Central memory CD8-positive, alpha-beta T cell (primary cell): ENCODE results near the gene JUND.

Source experiments
- ATAC-seq: fragments of 150-1000 bp; cut with Tn5 transposase; replicated peaks from 2 replicates; pipeline ENCODE4 v1.10.0; 2022; ENCODE audit warnings: mild to moderate bottlenecking, moderate FRiP score, moderate number of reproducible peaks; ENCODE audit not compliant: poor library complexity, severe bottlenecking; ENCODE audit errors: extremely low read depth
- DNase-seq, 2 donors: peaks; one replicate each; pipeline ENCODE4 v3.0.0; 2021; ENCODE audit warnings: low spot score in 2 of 2
- H3K27ac Mint-ChIP-seq: one replicate; pipeline ENCODE4 v1.8.0; 2022; ENCODE audit warnings: low read depth, mild to moderate bottlenecking, moderate library complexity, mixed read lengths
- H3K27me3 Mint-ChIP-seq: one replicate; pipeline ENCODE4 v1.8.0; 2022; ENCODE audit warnings: mixed read lengths
- H3K36me3 Mint-ChIP-seq: one replicate; pipeline ENCODE4 v1.8.0; 2022; ENCODE audit warnings: mild to moderate bottlenecking, moderate library complexity, mixed read lengths; ENCODE audit not compliant: insufficient read depth
- H3K4me1 Mint-ChIP-seq: one replicate; pipeline ENCODE4 v1.8.0; 2022; ENCODE audit warnings: mixed read lengths
- H3K4me3 Mint-ChIP-seq: one replicate; pipeline ENCODE4 v1.8.0; 2022; ENCODE audit warnings: mild to moderate bottlenecking, moderate library complexity, mixed read lengths
- H3K9me3 Mint-ChIP-seq: one replicate; pipeline ENCODE4 v1.8.0; 2022; ENCODE audit warnings: mixed read lengths

The JUND gene

DNA sequence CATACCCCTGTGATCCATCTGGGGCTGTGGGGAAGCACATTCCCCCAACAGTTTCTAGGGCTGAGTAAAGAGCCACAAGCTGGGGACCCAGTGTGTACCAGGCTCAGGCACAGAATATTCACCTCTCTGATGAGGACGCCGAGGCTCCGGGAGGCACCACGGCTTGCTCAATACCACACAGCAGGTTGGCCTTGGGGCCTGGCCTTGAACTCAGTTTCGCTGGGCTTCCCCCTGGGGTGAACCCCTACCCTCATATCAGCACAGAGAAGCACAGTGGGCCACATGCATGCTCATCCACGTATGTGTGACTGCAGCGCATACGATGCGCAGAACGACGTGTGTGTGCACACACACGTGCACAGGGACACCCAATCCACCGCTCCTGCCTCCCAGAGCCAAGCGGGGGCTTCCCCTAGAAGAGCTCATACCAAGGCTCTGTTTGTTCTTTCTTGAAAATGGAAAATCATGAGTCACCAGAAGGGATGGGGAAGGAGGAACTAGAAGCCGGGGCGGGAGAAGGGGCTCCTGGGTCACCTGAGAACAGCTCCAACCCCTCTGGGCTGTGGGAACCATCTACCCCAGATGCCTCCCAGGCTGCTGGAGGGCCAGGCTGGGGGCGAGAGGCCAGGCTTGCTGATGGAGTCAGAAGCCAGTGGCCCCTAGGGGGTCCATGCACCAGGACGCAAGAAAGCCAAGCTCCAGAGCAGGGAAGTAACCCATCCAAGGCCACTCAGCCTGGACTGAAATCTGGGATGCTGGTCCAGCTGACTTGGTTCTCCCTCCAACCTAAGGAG lies 50.3 kb downstream of the JUND start:
- H3K4me3 Mint-ChIP-seq: no peak overlapping the region
- H3K9me3 Mint-ChIP-seq: no peaks in the 10 kb centered on the region
- no peaks in the 10 kb centered on the region for H3K4me1 Mint-ChIP-seq
- H3K27me3 Mint-ChIP-seq: peaks cover 90% of the 10 kb centered on the region
- ATAC-seq (no peak), DNase-seq (no peak)
- peaks cover 6% of the 10 kb centered on the region for H3K36me3 Mint-ChIP-seq
- H3K27ac Mint-ChIP-seq: peak overlapping the region; percentile 53

DNA sequence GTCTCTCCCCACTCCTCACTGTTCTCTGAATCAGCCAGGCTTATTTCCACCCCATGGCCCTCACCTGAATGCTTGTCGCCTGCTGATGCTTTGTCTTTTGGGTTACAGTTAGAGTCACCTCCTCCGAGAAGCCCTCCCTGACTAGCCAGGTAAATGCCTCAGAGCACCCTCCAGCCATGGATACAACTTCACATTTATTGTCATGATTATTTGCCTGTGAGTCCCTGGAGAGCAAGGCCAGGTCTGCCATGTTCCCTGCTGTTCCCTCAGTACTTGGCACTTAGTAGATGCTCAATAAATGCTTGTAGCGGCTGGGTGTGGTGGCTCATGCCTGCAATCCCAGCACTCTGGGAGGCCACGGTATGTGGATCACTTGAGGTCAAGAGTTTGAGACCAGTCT lies 51.5 kb downstream of the JUND start:
- ATAC-seq (no peak), DNase-seq (no peak)
- Mint-ChIP-seq H3K9me3 (no peaks in the 10 kb centered on the region), H3K4me3 (no peak overlapping the region), H3K27me3 (peaks cover 90% of the 10 kb centered on the region), H3K4me1 (peaks cover under 1% of the 10 kb centered on the region), H3K27ac (no peak overlapping the region), H3K36me3 (peaks cover 8% of the 10 kb centered on the region)
